ENCODE results near the gene CGN. TPM values are rescaled to one million over a fixed set of nuclear protein-coding genes. Genes with fewer than 3 reads are reported as not detected.

Gene CGN
- polyA plus RNA-seq, 1 experiment = 0.05 TPM

- no peak for DNase-seq (ENCODE audit: low read depth)
- Histone ChIP-seq H3K4me3 (ENCODE audit: low read depth, low read length) (no peak overlapping the region), H3K27me3 (ENCODE audit: control insufficient read depth, insufficient read depth, low read length) (no peaks in the 10 kb centered on the region), H3K36me3 (ENCODE audit: control insufficient read depth, insufficient read depth, low read length) (peaks cover 17% of the 10 kb centered on the region)
- ChIA-PET CTCF (interaction anchor here (0.7 to 1.9 kb wide), 4 partner anchors 13 to 138 kb away, joined by 3 to 15 read pairs (median 3); no protein-coding TSS in a partner anchor), POLR2A (interaction anchor here (0.6 kb wide), 1 partner anchor 157 kb away, joined by 14 read pairs; no protein-coding TSS in a partner anchor)
- no peak for TF ChIP-seq CTCF (IDR thresholded peaks at IDR 0.05; ENCODE audit: insufficient read depth, low read depth, low read length)
These were observed 70.3 kb downstream of the CGN start for GRCh38 chr1:151581451-151581850.

- ChIA-PET CTCF (interaction anchor here (0.7 to 1.9 kb wide), 3 partner anchors 12 to 46 kb away, joined by 3 to 15 read pairs (median 3); no protein-coding TSS in a partner anchor), POLR2A (interaction anchor here (0.6 kb wide), 1 partner anchor 156 kb away, joined by 14 read pairs; no protein-coding TSS in a partner anchor)
- Histone ChIP-seq H3K27me3 (ENCODE audit: control insufficient read depth, insufficient read depth, low read length) (no peaks in the 10 kb centered on the region), H3K4me3 (ENCODE audit: low read depth, low read length) (no peak overlapping the region), H3K36me3 (ENCODE audit: control insufficient read depth, insufficient read depth, low read length) (peaks cover 17% of the 10 kb centered on the region)
- no peak for TF ChIP-seq CTCF (IDR thresholded peaks at IDR 0.05; ENCODE audit: insufficient read depth, low read depth, low read length)
- no peak for DNase-seq (ENCODE audit: low read depth)
These were observed 70.7 kb downstream of the CGN start for GRCh38 chr1:151581921-151582320.

GRCh38 chr1:151583796-151584195 lies 72.6 kb downstream of the CGN start:
- Histone ChIP-seq H3K4me3 (ENCODE audit: low read depth, low read length) (no peak overlapping the region), H3K27me3 (ENCODE audit: control insufficient read depth, insufficient read depth, low read length) (no peaks in the 10 kb centered on the region), H3K36me3 (ENCODE audit: control insufficient read depth, insufficient read depth, low read length) (peaks cover 12% of the 10 kb centered on the region)
- CTCF ChIA-PET = interaction anchor here (0.7 to 1.0 kb wide), 2 partner anchors 109 to 283 kb away, joined by 3 to 5 read pairs; no protein-coding TSS in a partner anchor
- POLR2A ChIA-PET = no interaction called here
- no peak for DNase-seq (ENCODE audit: low read depth)
- no peak for TF ChIP-seq CTCF (IDR thresholded peaks at IDR 0.05; ENCODE audit: insufficient read depth, low read depth, low read length)

GRCh38 chr1:151584278-151584677 lies 73.1 kb downstream of the CGN start:
- POLR2A ChIA-PET = no interaction called here
- no peak for DNase-seq (ENCODE audit: low read depth)
- Histone ChIP-seq H3K27me3 (ENCODE audit: control insufficient read depth, insufficient read depth, low read length) (no peaks in the 10 kb centered on the region), H3K36me3 (ENCODE audit: control insufficient read depth, insufficient read depth, low read length) (peaks cover 12% of the 10 kb centered on the region), H3K4me3 (ENCODE audit: low read depth, low read length) (no peak overlapping the region)
- no peak for TF ChIP-seq CTCF (IDR thresholded peaks at IDR 0.05; ENCODE audit: insufficient read depth, low read depth, low read length)
- CTCF ChIA-PET = no interaction called here

GRCh38 chr1:151584780-151585179 lies 73.6 kb downstream of the CGN start:
- POLR2A ChIA-PET = no interaction called here
- Histone ChIP-seq H3K27me3 (ENCODE audit: control insufficient read depth, insufficient read depth, low read length) (no peaks in the 10 kb centered on the region), H3K4me3 (ENCODE audit: low read depth, low read length) (no peak overlapping the region), H3K36me3 (ENCODE audit: control insufficient read depth, insufficient read depth, low read length) (peaks cover 12% of the 10 kb centered on the region)
- TF ChIP-seq CTCF (IDR thresholded peaks at IDR 0.05; ENCODE audit: insufficient read depth, low read depth, low read length) = no peak
- no peak for DNase-seq (ENCODE audit: low read depth)
- CTCF ChIA-PET = no interaction called here
